Stomach (tissue), 9 donors: ENCODE measurements around the gene UST. TPM values are rescaled to one million over a fixed set of nuclear protein-coding genes. Genes with fewer than 3 reads are reported as not detected.

Source experiments
- DNase-seq, 2 donors: peaks; one replicate each; pipeline versions ENCODE4 v3.0.0 to v3.0.0-alpha.2; 2013 to 2019
- H3K27ac ChIP-seq, 5 donors: fragments of 200-600 bp in 4 of 5; sonication (generic) in 4 of 5; one replicate each; pipeline ENCODE4 v1.5.1; 2013 to 2019; ENCODE audit warnings: mild to moderate bottlenecking in 1 of 5, moderate library complexity in 1 of 5
- H3K27me3 ChIP-seq, 3 donors: fragments of 200-600 bp; sonication (generic); one replicate each; pipeline ENCODE4 v1.5.1; 2017 to 2019; ENCODE audit warnings: mixed run types in 1 of 3
- H3K36me3 ChIP-seq, 4 donors: fragments of 200-600 bp; sonication (generic); 1 replicate in 3 of 4; 2 replicates in 1 of 4; pipeline ENCODE4 v1.5.1; 2016 to 2019
- H3K4me1 ChIP-seq, 4 donors: fragments of 200-600 bp; sonication (generic); one replicate each; pipeline ENCODE4 v1.5.1; 2016 to 2019
- H3K4me3 ChIP-seq, 4 donors: fragments of 200-600 bp; sonication (generic) in 3 of 4; one replicate each; pipeline ENCODE4 v1.5.1; 2016 to 2019; ENCODE audit warnings: mild to moderate bottlenecking in 1 of 4
- H3K9me3 ChIP-seq, 4 donors: fragments of 200-600 bp; sonication (generic); one replicate each; pipeline ENCODE4 v1.5.1; 2016 to 2019
- CTCF ChIP-seq, 7 experiments: fragments of 450-650 bp in 4 of 7; fragments of 200-600 bp in 3 of 7; sonication (generic) in 3 of 7; IDR thresholded peaks; one replicate each; pipeline ENCODE4 v1.5.1; 2016 to 2019; ENCODE audit warnings: antibody characterized with exemption in 7 of 7, control low read depth in 2 of 7, mild to moderate bottlenecking in 1 of 7
- EP300 ChIP-seq: sonication (generic); formaldehyde crosslinking; IDR thresholded peaks from one replicate; pipeline ENCODE4 v1.6.1; 2017; ENCODE audit warnings: antibody characterized with exemption
- POLR2A ChIP-seq, 4 donors: fragments of 450-650 bp; IDR thresholded peaks; one replicate each; pipeline ENCODE4 v1.6.1; 2016; ENCODE audit warnings: antibody characterized with exemption in 4 of 4, control low read depth in 2 of 4, mild to moderate bottlenecking in 1 of 4, moderate library complexity in 1 of 4
- POLR2AphosphoS5 ChIP-seq, 3 donors: sonication (generic); formaldehyde crosslinking; IDR thresholded peaks; one replicate each; pipeline ENCODE4 v1.6.1; 2016; ENCODE audit warnings: antibody characterized with exemption in 3 of 3
- WGBS, 5 donors: extraction: QIAGEN DNeasy Blood & Tissue Kit in 3 of 5; methylation state at CpG; one replicate each; pipeline versions ENCODE4 v1.1.5 to v1.1.7; 2013 to 2018; 5-methylcytosine and 5-hydroxymethylcytosine counted together
- intact Hi-C: fragments of 100-400 bp; cut with DNase I; formaldehyde crosslinking; loops from one replicate; pipeline ENCODE4 v1.15.1; 2023; ENCODE audit warnings: low total_unique reads
- polyA plus RNA-seq, 3 donors: library from polyadenylated mRNA; stranded (reverse); fragments of 200-250 nt; gene quantifications; one replicate each; pipeline ENCODE4 v1.2.3, GENCODE V29; 2013
- total RNA-seq, 5 donors: library from RNA; depleted of rRNA; stranded (reverse); fragments of >200 nt; gene quantifications; one replicate each; pipeline versions ENCODE4 v1.1.0 to v1.2.3, GENCODE V29; 2014 to 2016
- donor health status: healthy with polysubstance abuse.
- donor health status: Bipolar disorder and iron deficiency.
- donor health status: healthy.

UST gene
- total and polyA plus RNA-seq, 8 donors, result 2.2 to 45.8 (median 8.9) TPM

GRCh38 chr6:148704400-148705246, 42.2 kb upstream of the UST start:
- peaks cover 5 to 17% (median 11%) of the 10 kb centered on the region in 4 donors for H3K4me1 ChIP-seq
- TF ChIP-seq POLR2A (IDR thresholded peaks at IDR 0.05) (no peak), POLR2AphosphoS5 (IDR thresholded peaks at IDR 0.05) (no peak), CTCF (IDR thresholded peaks at IDR 0.05) (no peak), EP300 (no peak)
- no peak overlapping the region for H3K4me3 ChIP-seq
- 82 to 88% (median 85%) methylated on average over 7 of the region's 7 CpGs for WGBS, 5 donors
- no peaks in the 10 kb centered on the region for H3K27me3 ChIP-seq
- no peak for DNase-seq
- H3K9me3 ChIP-seq, result no peaks in the 10 kb centered on the region
- H3K27ac ChIP-seq, result no peak overlapping the region
- no peaks in the 10 kb centered on the region for H3K36me3 ChIP-seq
- intact Hi-C loops, result no loop called here

GRCh38 chr6:148708707-148709106, 38.1 kb upstream of the UST start:
- Histone ChIP-seq H3K4me3 (no peak overlapping the region), H3K4me1 (no peaks in the 10 kb centered on the region), H3K36me3 (no peaks in the 10 kb centered on the region), H3K27me3 (no peaks in the 10 kb centered on the region), H3K9me3 (no peaks in the 10 kb centered on the region), H3K27ac (no peak overlapping the region)
- 81 to 92% (median 84%) methylated on average over 1 of the region's 1 CpG for WGBS, 5 donors
- DNase-seq, result peak in 1 of 2 donors; percentile 28
- TF ChIP-seq POLR2AphosphoS5 (IDR thresholded peaks at IDR 0.05) (no peak), EP300 (no peak), CTCF (IDR thresholded peaks at IDR 0.05) (no peak), POLR2A (IDR thresholded peaks at IDR 0.05) (no peak)
- intact Hi-C loops, result no loop called here

- Histone ChIP-seq H3K27me3 (no peaks in the 10 kb centered on the region), H3K4me3 (no peak overlapping the region), H3K9me3 (no peaks in the 10 kb centered on the region), H3K36me3 (no peaks in the 10 kb centered on the region), H3K4me1 (no peaks in the 10 kb centered on the region), H3K27ac (no peak overlapping the region)
- WGBS, 5 donors, result 35 to 70% (median 40%) methylated on average over 1 of the region's 1 CpG
- intact Hi-C loops, result no loop called here
- TF ChIP-seq EP300, result no peak
- TF ChIP-seq CTCF (IDR thresholded peaks at IDR 0.05), result no peak
- TF ChIP-seq POLR2A (IDR thresholded peaks at IDR 0.05), result no peak
- TF ChIP-seq POLR2AphosphoS5 (IDR thresholded peaks at IDR 0.05), result no peak
- DNase-seq, result no peak
These were observed 37.3 kb upstream of the UST start for GRCh38 chr6:148709577-148709976.

- Histone ChIP-seq H3K27ac (no peak overlapping the region), H3K27me3 (no peaks in the 10 kb centered on the region), H3K36me3 (no peaks in the 10 kb centered on the region), H3K4me1 (no peaks in the 10 kb centered on the region), H3K9me3 (no peaks in the 10 kb centered on the region), H3K4me3 (no peak overlapping the region)
- 70 to 77% (median 73%) methylated on average over 5 of the region's 5 CpGs for WGBS, 5 donors
- intact Hi-C loops, result no loop called here
- no peak for DNase-seq
- TF ChIP-seq EP300 (no peak), CTCF (IDR thresholded peaks at IDR 0.05) (no peak), POLR2AphosphoS5 (IDR thresholded peaks at IDR 0.05) (no peak), POLR2A (IDR thresholded peaks at IDR 0.05) (no peak)
These were observed 34.8 kb upstream of the UST start for GRCh38 chr6:148711833-148712654.
